HepG2 (cell line): ENCODE results near the gene ALPK3. TPM values are rescaled to one million over a fixed set of nuclear protein-coding genes. Genes with fewer than 3 reads are reported as not detected.

ENCODE experiments used
- ATAC-seq: fragments of 200-7000 bp; cut with Tn5 transposase; 3 replicates; pipeline ENCODE4 v1.9.1; 2020; ENCODE audit warnings: mild to moderate bottlenecking, moderate library complexity
- BruUV-seq: library from RNA; stranded (reverse); fragments of 400-500 nt; replicated peaks from 2 replicates; lab custom pipeline; 2021; lab: Mats Ljungman, UMichigan
- CTCF ChIA-PET: fragments of 300-600 bp; formaldehyde crosslinking; extraction: SDS; loops from one replicate; lab custom pipeline; 2021; ENCODE audit warnings: low total read pairs, inconsistent platforms, low intra/inter-chr PET ratio; lab: Yijun Ruan, JAX
- POLR2A ChIA-PET: fragments of 350-600 bp; sonication (Branson Sonifier 250); formaldehyde crosslinking; loops from one replicate; lab custom pipeline; 2020; ENCODE audit warnings: antibody characterized with exemption, inconsistent platforms; lab: Yijun Ruan, JAX
- DNase-seq: peaks from one replicate; pipeline ENCODE4 v3.0.0-alpha.2; 2015; ENCODE audit warnings: low spot score
- FAIRE-seq: peaks from 3 replicates; lab custom pipeline; 2011; peaks lifted over from hg19 to GRCh38; lab: Jason Lieb, UNC
- H2AFZ ChIP-seq: one replicate; pipeline ENCODE4 v1.6.1; 2011; ENCODE audit warnings: low read length, inconsistent platforms
- H3K27ac ChIP-seq: fragments of 300-600 bp; 3 replicates; pipeline ENCODE4 v1.8.0; 2011; ENCODE audit warnings: mixed run types, mild to moderate bottlenecking, mixed read lengths, low read length, inconsistent platforms; ENCODE audit not compliant: insufficient read depth; ENCODE audit errors: extremely low read length
- H3K27me3 ChIP-seq, 2 experiments: fragments of 200-600 bp in 1 of 2; 2 replicates in 1 of 2; 3 replicates in 1 of 2; pipeline versions ENCODE4 v1.6.0 to v1.8.0; 2011; ENCODE audit warnings: low read length in 2 of 2, mild to moderate bottlenecking in 2 of 2, moderate library complexity in 2 of 2, inconsistent platforms in 1 of 2; ENCODE audit not compliant: insufficient read depth in 2 of 2, control insufficient read depth in 1 of 2
- H3K36me3 ChIP-seq, 2 experiments: fragments of 200-600 bp in 1 of 2; replicated peaks in 1 of 2; 2 replicates in 1 of 2; 3 replicates in 1 of 2; pipeline versions ENCODE4 v1.5.1 to v1.8.0; 2011; ENCODE audit warnings: low read length in 2 of 2, inconsistent platforms in 1 of 2; ENCODE audit not compliant: insufficient read depth in 2 of 2, control insufficient read depth in 1 of 2
- H3K4me1 ChIP-seq: 2 replicates; pipeline ENCODE4 v1.5.1; 2012; ENCODE audit warnings: low read length, inconsistent platforms; ENCODE audit not compliant: insufficient read depth
- H3K4me2 ChIP-seq: 2 replicates; pipeline ENCODE4 v1.6.0; 2011; ENCODE audit warnings: low read depth, low read length, inconsistent platforms
- H3K4me3 ChIP-seq, 3 experiments: fragments of 200-600 bp in 1 of 3; sonication (generic), shearing (Covaris generic) in 1 of 3; replicated peaks in 1 of 3; 2 replicates each; pipeline ENCODE4 v1.5.1; 2011 to 2016; ENCODE audit warnings: low read length in 3 of 3, inconsistent platforms in 2 of 3, low read depth in 2 of 3, mild to moderate bottlenecking in 2 of 3, control low read depth in 1 of 3, mixed read lengths in 1 of 3; ENCODE audit not compliant: insufficient read depth in 1 of 3
- H3K79me2 ChIP-seq: one replicate; pipeline ENCODE4 v1.6.1; 2011; ENCODE audit warnings: low read length, inconsistent platforms; ENCODE audit not compliant: insufficient read depth
- H3K9ac ChIP-seq: 2 replicates; pipeline ENCODE4 v1.6.0; 2011; ENCODE audit warnings: mild to moderate bottlenecking, low read depth, low read length, inconsistent platforms; ENCODE audit not compliant: insufficient read depth
- H3K9me3 ChIP-seq: 2 replicates; pipeline ENCODE4 v1.5.1; 2012; ENCODE audit warnings: mild to moderate bottlenecking, low read length
- H4K20me1 ChIP-seq: 2 replicates; pipeline ENCODE4 v1.6.0; 2011; ENCODE audit warnings: inconsistent platforms, mild to moderate bottlenecking, low read length, moderate library complexity; ENCODE audit not compliant: insufficient read depth
- CEBPB ChIP-seq: IDR thresholded peaks from 2 replicates; pipeline ENCODE4 v1.6.1; 2011; ENCODE audit warnings: low read depth, low read length, improper control_type of control experiment, borderline replicate concordance
- KDM4B ChIP-seq: sonication (generic); formaldehyde crosslinking; IDR thresholded peaks from 2 replicates; pipeline ENCODE4 v1.4.0; 2020; ENCODE audit warnings: missing genetic modification reagents
- SIN3B ChIP-seq: fragments of 150-350 bp; IDR thresholded peaks from 2 replicates; pipeline ENCODE4 v1.6.1; 2014; ENCODE audit warnings: low read length
- ZBTB33 ChIP-seq: sonication (generic); formaldehyde crosslinking; IDR thresholded peaks from 2 replicates; pipeline ENCODE4 v1.4.0; 2020; ENCODE audit warnings: missing genetic modification reagents
- ZFP36L2 ChIP-seq: sonication (generic); formaldehyde crosslinking; IDR thresholded peaks from 2 replicates; pipeline ENCODE4 v1.4.0; 2020; ENCODE audit warnings: missing genetic modification reagents
- ZFP37 ChIP-seq: sonication (generic); formaldehyde crosslinking; IDR thresholded peaks from 2 replicates; pipeline ENCODE4 v1.4.0; 2020; ENCODE audit warnings: missing genetic modification reagents, borderline replicate concordance
- ZMAT5 ChIP-seq: sonication (generic); formaldehyde crosslinking; IDR thresholded peaks from 2 replicates; pipeline ENCODE4 v1.5.0; 2020; ENCODE audit warnings: mild to moderate bottlenecking, low read depth, missing genetic modification reagents, borderline replicate concordance
- ZNF331 ChIP-seq: sonication (generic); formaldehyde crosslinking; IDR thresholded peaks from 2 replicates; pipeline ENCODE4 v1.4.0; 2020; ENCODE audit warnings: missing genetic modification reagents
- ZNF350 ChIP-seq: sonication (generic); formaldehyde crosslinking; IDR thresholded peaks from 2 replicates; pipeline ENCODE4 v1.4.0; 2020; ENCODE audit warnings: mild to moderate bottlenecking, low read depth, missing genetic modification reagents, borderline replicate concordance
- ZNF362 ChIP-seq: sonication (generic); formaldehyde crosslinking; IDR thresholded peaks from 2 replicates; pipeline ENCODE4 v1.4.0; 2020; ENCODE audit warnings: missing genetic modification reagents, mild to moderate bottlenecking, borderline replicate concordance
- ZNF44 ChIP-seq: sonication (generic); formaldehyde crosslinking; IDR thresholded peaks from 2 replicates; pipeline ENCODE4 v1.5.1; 2020; ENCODE audit warnings: mild to moderate bottlenecking, missing genetic modification reagents
- WGBS: methylation state at CpG from one replicate; pipeline ENCODE4 v1.1.6; 2017; ENCODE audit warnings: low lambda C conversion rate; 5-methylcytosine and 5-hydroxymethylcytosine counted together
- in situ Hi-C: cut with HindIII; loops from 2 replicates; pipeline ENCODE4 v1.10.0; 2017; ENCODE audit warnings: low pct_unique_long_range_greater_than_20kb; ENCODE audit not compliant: extremely low pct_ligation_motif_present
- intact Hi-C: fragments of 100-400 bp; cut with micrococcal nuclease; formaldehyde crosslinking; loops from one replicate; pipeline ENCODE4 v1.10.0; 2022; ENCODE audit not compliant: unreplicated experiment
- polyA plus RNA-seq, 8 experiments: library from polyadenylated mRNA; depleted of rRNA in 3 of 8; stranded (reverse) in 7 of 8; unstranded in 1 of 8; fragments of >200 nt; fragmentation: Illumina TruSeq in 4 of 8; extraction: Trizol in 4 of 8; gene quantifications; 2 replicates each; pipeline versions ENCODE4 v1.2.1 to v1.2.3, GENCODE V29; 2011 to 2016; ENCODE audit warnings: low read depth in 4 of 8, missing spikeins in 1 of 8, mixed read lengths in 1 of 8; ENCODE audit not compliant: insufficient read depth in 1 of 8
- total RNA-seq, 5 experiments: library from RNA; depleted of rRNA; stranded (reverse); fragments of >200 nt; fragmentation: Illumina TruSeq; extraction: Trizol; gene quantifications; 2 replicates each; pipeline ENCODE4 v1.2.3, GENCODE V29; 2016; ENCODE audit warnings: low read depth in 1 of 5
- TF ChIP-seq, protein P1 (sequence below): sonication (generic); formaldehyde crosslinking; IDR thresholded peaks from 2 replicates; pipeline ENCODE4 v1.4.0; 2020; ENCODE audit warnings: missing genetic modification reagents

Gene ALPK3
- total and polyA plus RNA-seq, 2 of the 13 experiments (the other 11 are each of a cell fraction or from before 2014, with no cell fraction given): 0.04 to 0.42 TPM

DNA sequence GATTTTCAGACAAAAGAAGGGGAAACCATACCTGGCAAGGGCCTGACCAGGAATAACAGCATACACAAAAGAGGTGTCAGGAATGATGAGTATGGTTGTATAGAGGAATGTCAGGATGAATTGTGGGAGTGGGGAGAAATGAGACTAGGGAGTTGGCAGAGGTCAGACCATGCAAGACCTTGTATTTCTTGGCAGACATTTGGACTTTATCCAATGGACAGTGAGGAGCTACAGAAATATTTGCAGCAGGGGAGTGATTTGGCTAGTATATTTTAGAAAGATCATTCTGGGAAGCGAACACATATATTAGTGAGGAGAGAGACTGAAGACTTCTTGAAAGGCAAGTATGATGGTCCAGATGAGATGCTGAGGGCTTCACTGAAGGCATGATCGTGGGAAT lies 25.4 kb upstream of the ALPK3 start (continued):
- TF ChIP-seq, protein P1, sequence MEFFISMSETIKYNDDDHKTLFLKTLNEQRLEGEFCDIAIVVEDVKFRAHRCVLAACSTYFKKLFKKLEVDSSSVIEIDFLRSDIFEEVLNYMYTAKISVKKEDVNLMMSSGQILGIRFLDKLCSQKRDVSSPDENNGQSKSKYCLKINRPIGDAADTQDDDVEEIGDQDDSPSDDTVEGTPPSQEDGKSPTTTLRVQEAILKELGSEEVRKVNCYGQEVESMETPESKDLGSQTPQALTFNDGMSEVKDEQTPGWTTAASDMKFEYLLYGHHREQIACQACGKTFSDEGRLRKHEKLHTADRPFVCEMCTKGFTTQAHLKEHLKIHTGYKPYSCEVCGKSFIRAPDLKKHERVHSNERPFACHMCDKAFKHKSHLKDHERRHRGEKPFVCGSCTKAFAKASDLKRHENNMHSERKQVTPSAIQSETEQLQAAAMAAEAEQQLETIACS (CRISPR knock-in tag): no peak
- TF ChIP-seq KDM4B (CRISPR knock-in tag): no peak
- no peak for TF ChIP-seq ZNF362 (CRISPR knock-in tag)
- TF ChIP-seq SIN3B: no peak
- TF ChIP-seq ZMAT5 (CRISPR knock-in tag): no peak

DNA sequence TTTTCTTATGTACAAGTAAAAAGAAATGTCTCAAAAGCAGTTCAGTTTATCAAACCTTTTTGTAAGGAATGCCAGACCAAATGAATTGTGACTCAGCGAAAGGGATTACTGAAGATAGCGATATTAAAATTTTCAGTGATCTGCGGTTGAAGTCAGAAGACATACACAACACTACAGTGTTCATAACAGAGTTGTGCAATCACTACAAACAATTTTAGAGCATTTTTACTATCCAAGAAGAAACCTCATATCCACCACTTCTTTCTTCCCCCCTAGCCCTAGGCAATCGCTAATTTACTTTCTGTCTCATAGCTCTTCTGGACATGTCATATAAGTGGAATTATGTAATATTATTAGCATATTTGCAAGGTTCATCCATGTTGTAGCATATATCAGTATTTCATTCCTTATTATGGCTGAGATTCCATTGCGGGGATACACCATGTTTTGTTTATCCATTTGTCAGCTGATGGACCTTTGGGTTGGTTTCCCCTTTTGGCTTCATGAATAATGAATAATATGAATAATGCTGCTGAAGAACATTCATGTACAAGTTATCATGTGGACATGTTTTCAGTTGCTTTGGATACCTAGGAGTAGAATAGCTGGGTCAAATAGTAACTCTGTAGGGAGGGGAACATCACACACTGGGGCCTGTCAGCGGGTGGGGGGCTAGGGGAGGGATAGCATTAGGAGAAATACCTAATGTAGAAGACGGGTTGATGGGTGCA lies 23.6 kb upstream of the ALPK3 start:
- H3K27ac ChIP-seq: no peak overlapping the region
- WGBS: 97% methylated on average over 7 of the region's 7 CpGs
- no peaks in the 10 kb centered on the region for H3K4me1 ChIP-seq
- no peak overlapping the region for H3K9ac ChIP-seq
- ChIA-PET CTCF (no interaction called here), POLR2A (interaction anchor here (0.6 kb wide), 1 partner anchor 223 kb away, joined by 3 read pairs; no protein-coding TSS in a partner anchor)
- FAIRE-seq (no peak), DNase-seq (no peak), ATAC-seq (no peak)
- H3K4me3 ChIP-seq: no peak overlapping the region
- H3K4me2 ChIP-seq: no peak overlapping the region
- no TSS peak for BruUV-seq
- H3K79me2 ChIP-seq: peaks cover 6% of the 10 kb centered on the region
- TF ChIP-seq ZNF331 (CRISPR knock-in tag) (no peak), ZBTB33 (CRISPR knock-in tag) (no peak), CEBPB (peak; percentile 31; the same call in 1 of the 2 replicates), ZFP37 (CRISPR knock-in tag) (no peak), ZNF350 (CRISPR knock-in tag) (no peak), ZFP36L2 (no peak), ZNF44 (CRISPR knock-in tag) (no peak)
- H2AFZ ChIP-seq: no peak overlapping the region
- H4K20me1 ChIP-seq: no peaks in the 10 kb centered on the region; the same call in 1 of the 2 replicates
- H3K27me3 ChIP-seq: no peaks in the 10 kb centered on the region; a peak in 1 of 5 replicates
- H3K9me3 ChIP-seq: no peaks in the 10 kb centered on the region
- intact Hi-C loops: no loop called here
- in situ Hi-C loops: no loop called here
- peaks cover 19 to 60% of the 10 kb centered on the region in 2 experiments for H3K36me3 ChIP-seq
